Keratinocyte (primary cell): ENCODE results near the gene ADGRD1.

Experiments
- CTCF ChIP-seq, 3 experiments: IDR thresholded peaks in 1 of 3; conservative IDR thresholded peaks in 1 of 3; optimal IDR thresholded peaks in 1 of 3; 2 replicates in 2 of 3; 3 replicates in 1 of 3; pipeline versions ENCODE3 to v1.5.1; 2011; ENCODE audit warnings: low read length in 3 of 3, mild to moderate bottlenecking in 3 of 3, moderate library complexity in 2 of 3, control low read depth in 1 of 3, inconsistent platforms in 1 of 3; ENCODE audit not compliant: insufficient read depth in 2 of 3; ENCODE audit errors: extremely low read depth in 1 of 3
- EZH2 ChIP-seq: IDR thresholded peaks from one replicate; pipeline ENCODE4 v1.6.1; 2012; ENCODE audit warnings: inconsistent platforms, mild to moderate bottlenecking, low read length, moderate library complexity

- no peak for TF ChIP-seq EZH2
- TF ChIP-seq CTCF (optimal IDR thresholded peaks at IDR 0.05 in 1 of 3, IDR thresholded peaks at IDR 0.05 in 1 of 3, conservative IDR thresholded peaks at IDR 0.05 in 1 of 3; ENCODE audit: extremely low read depth in 1 of 3, insufficient read depth in 2 of 3, low read length in 3 of 3) = no peak
Measured at GRCh38 chr12:131044136-131044535, 90.4 kb downstream of the ADGRD1 start.
